Mucosa of descending colon (tissue), 3 donors: ENCODE measurements around the gene TMEM18. TPM values are rescaled to one million over a fixed set of nuclear protein-coding genes. Genes with fewer than 3 reads are reported as not detected.

Experiments used
- ATAC-seq: fragments of 200-7000 bp; cut with Tn5 transposase; one replicate; pipeline ENCODE4 v1.9.1; 2020; ENCODE audit warnings: mild to moderate bottlenecking, moderate library complexity
- DNase-seq, 3 donors: peaks; one replicate each; pipeline ENCODE4 v3.0.0-alpha.2; 2020
- H3K36me3 ChIP-seq: fragments of 200-600 bp; one replicate; pipeline ENCODE4 v1.8.0; 2021; ENCODE audit warnings: low read depth, mild to moderate bottlenecking
- H3K4me1 ChIP-seq: fragments of 200-600 bp; one replicate; pipeline ENCODE4 v1.8.0; 2021; ENCODE audit warnings: low read depth, mild to moderate bottlenecking
- H3K4me3 ChIP-seq: fragments of 200-600 bp; one replicate; pipeline ENCODE4 v1.8.0; 2021; ENCODE audit warnings: mild to moderate bottlenecking
- H3K9me3 ChIP-seq: fragments of 200-600 bp; one replicate; pipeline ENCODE4 v1.8.0; 2021; ENCODE audit warnings: mild to moderate bottlenecking
- intact Hi-C, 2 donors: fragments of 100-400 bp; cut with DNase I in 1 of 2; cut with micrococcal nuclease in 1 of 2; formaldehyde crosslinking; loops; one replicate each; pipeline versions ENCODE4 v1.11.0 to v1.11.1; 2022; cut with DNase I, micrococcal nuclease
- total RNA-seq, 3 donors: library from RNA; stranded (reverse); fragmentation: NEBNext Ultra II Directional in 2 of 3; extraction: Animal tissue kit (Norgen Biotek cat#: 25700) in 2 of 3; gene quantifications; one replicate each; pipeline versions ENCODE4 v1.2.1 to v1.2.4, GENCODE V29; 2021 to 2023
- TF ChIP-seq, protein P1 (sequence below): fragments of 200-600 bp; IDR thresholded peaks from one replicate; pipeline ENCODE4 v1.8.0; 2022; ENCODE audit warnings: antibody characterized with exemption, mild to moderate bottlenecking
- donor health status: DM: no; HTN: no; CAD: no; lungs with moderate emphysema.
- donor health status: DM: no; HTN: no; CAD: no.
- donor health status: DM: no; HTN: yes; CAD: no.

The TMEM18 gene
- total RNA-seq, 3 donors from 2014 or later: 13.9 to 22.3 (median 19.0) TPM

DNA sequence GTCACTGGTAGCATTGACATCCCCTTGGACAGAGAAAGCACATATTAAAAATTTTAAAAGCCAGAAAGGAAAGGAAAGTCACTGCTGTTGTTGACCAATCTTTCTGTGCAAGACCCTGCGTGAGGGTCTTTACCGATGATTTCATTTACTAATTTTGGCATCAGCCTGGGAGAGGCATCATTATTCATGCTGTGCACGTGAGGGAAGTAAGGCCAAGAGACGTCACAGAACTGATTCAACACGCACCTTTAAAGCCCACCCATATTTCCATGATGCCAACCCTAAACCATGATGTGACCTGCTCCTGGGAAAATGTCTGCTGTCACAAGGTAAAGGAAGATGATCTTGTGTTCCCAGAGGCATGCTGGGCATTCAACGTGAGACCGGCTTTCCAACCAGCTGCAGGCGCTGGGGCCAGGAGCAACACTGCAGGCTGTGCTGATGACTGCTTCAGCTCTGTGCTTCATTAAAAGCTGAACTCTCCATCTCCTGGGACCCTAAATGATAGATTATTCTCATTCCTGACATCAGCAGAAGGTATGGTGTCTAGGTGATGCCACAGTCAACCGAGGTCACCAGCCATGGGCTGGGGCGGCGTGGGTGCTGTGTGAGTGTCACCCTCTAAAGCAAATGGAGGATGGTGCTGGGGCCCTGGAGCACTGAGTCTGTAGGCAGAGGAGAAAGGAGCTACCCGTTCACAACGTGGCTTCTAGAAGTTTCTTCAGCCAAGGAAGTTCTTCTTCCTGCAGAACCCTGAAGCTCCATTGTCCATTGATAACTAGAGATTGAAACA lies 53.9 kb downstream of the TMEM18 start:
- intact Hi-C loops: no loop called here
- ATAC-seq (no peak), DNase-seq (no peak)
- H3K4me3 ChIP-seq: no peak overlapping the region
- no peaks in the 10 kb centered on the region for H3K36me3 ChIP-seq
- H3K9me3 ChIP-seq: no peaks in the 10 kb centered on the region
- no peaks in the 10 kb centered on the region for H3K4me1 ChIP-seq
- TF ChIP-seq, protein P1, sequence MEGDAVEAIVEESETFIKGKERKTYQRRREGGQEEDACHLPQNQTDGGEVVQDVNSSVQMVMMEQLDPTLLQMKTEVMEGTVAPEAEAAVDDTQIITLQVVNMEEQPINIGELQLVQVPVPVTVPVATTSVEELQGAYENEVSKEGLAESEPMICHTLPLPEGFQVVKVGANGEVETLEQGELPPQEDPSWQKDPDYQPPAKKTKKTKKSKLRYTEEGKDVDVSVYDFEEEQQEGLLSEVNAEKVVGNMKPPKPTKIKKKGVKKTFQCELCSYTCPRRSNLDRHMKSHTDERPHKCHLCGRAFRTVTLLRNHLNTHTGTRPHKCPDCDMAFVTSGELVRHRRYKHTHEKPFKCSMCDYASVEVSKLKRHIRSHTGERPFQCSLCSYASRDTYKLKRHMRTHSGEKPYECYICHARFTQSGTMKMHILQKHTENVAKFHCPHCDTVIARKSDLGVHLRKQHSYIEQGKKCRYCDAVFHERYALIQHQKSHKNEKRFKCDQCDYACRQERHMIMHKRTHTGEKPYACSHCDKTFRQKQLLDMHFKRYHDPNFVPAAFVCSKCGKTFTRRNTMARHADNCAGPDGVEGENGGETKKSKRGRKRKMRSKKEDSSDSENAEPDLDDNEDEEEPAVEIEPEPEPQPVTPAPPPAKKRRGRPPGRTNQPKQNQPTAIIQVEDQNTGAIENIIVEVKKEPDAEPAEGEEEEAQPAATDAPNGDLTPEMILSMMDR: no peak

GRCh38 chr2:622357-622756 lies 54.8 kb downstream of the TMEM18 start:
- ATAC-seq: no peak
- no peaks in the 10 kb centered on the region for H3K4me1 ChIP-seq
- DNase-seq: no peak
- no peaks in the 10 kb centered on the region for H3K9me3 ChIP-seq
- TF ChIP-seq, protein P1: no peak
- intact Hi-C loops: no loop called here
- H3K4me3 ChIP-seq: no peak overlapping the region
- no peaks in the 10 kb centered on the region for H3K36me3 ChIP-seq

- intact Hi-C loops: no loop called here
These were observed 55.7 kb downstream of the TMEM18 start for GRCh38 chr2:621303-622099.

DNA sequence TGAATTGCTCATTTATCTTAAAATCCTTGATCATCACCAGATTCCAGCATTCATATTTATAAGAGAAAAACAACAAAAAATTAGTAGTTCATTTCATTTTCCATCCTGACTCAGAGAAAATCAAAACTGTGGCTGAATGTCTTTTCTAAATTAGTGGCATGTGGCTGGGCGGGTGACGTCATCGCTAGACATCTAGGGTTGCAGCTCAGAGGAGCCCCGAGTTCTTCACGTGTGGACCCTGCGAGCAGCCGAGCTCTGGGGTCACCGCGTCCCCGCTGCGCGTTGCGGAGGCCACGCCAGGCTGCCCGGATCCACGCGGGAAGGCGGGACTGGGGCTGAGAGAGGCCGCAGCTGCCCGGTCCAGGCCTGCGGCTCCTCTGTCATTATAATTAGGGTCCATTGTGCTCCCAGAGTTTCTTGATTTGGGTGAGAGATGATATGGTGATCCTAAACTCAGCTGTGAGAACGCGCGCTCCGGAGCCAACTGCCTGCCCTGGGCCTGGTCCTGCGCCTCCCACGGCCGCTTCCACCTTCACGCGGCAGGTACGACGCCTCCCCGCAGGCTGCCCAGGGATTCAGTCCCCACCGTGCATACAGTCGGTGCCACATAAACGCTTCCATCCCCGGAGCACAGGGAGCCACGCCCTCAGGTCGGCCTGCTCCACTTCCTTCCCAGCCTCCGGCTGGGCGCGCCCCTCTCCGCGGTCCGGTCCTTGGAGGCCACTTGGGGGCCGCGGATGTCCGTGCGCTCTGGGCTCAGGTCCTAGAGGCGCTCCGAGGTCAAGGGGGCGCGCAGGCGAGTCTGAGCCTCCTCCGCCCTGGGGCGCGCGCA lies 56.5 kb downstream of the TMEM18 start:
- intact Hi-C loops: no loop called here
- ATAC-seq (no peak), DNase-seq (no peak)
- Histone ChIP-seq H3K36me3 (no peaks in the 10 kb centered on the region), H3K9me3 (no peaks in the 10 kb centered on the region), H3K4me1 (no peaks in the 10 kb centered on the region), H3K4me3 (no peak overlapping the region)
- TF ChIP-seq, protein P1: no peak

More at GRCh38 chr2:621303-622099, 55.7 kb downstream of the TMEM18 start:
- Histone ChIP-seq H3K4me1 (no peaks in the 10 kb centered on the region), H3K9me3 (no peaks in the 10 kb centered on the region), H3K4me3 (no peak overlapping the region), H3K36me3 (no peaks in the 10 kb centered on the region)
- ATAC-seq: no peak
- TF ChIP-seq, protein P1: no peak
- no peak for DNase-seq

- Histone ChIP-seq H3K4me1 (no peaks in the 10 kb centered on the region), H3K36me3 (no peaks in the 10 kb centered on the region), H3K9me3 (no peaks in the 10 kb centered on the region), H3K4me3 (no peak overlapping the region)
- intact Hi-C loops: no loop called here
- TF ChIP-seq, protein P1: no peak
- DNase-seq (no peak), ATAC-seq (no peak)
These were observed 57.2 kb downstream of the TMEM18 start for GRCh38 chr2:620004-620403.
